ENCODE data around the gene TTLL3. TPM values are rescaled to one million over a fixed set of nuclear protein-coding genes. Genes with fewer than 3 reads are reported as not detected.

Gene TTLL3
- total RNA-seq, 4 donors from 2014 or later = 39.0 to 64.6 (median 56.9) TPM

DNA sequence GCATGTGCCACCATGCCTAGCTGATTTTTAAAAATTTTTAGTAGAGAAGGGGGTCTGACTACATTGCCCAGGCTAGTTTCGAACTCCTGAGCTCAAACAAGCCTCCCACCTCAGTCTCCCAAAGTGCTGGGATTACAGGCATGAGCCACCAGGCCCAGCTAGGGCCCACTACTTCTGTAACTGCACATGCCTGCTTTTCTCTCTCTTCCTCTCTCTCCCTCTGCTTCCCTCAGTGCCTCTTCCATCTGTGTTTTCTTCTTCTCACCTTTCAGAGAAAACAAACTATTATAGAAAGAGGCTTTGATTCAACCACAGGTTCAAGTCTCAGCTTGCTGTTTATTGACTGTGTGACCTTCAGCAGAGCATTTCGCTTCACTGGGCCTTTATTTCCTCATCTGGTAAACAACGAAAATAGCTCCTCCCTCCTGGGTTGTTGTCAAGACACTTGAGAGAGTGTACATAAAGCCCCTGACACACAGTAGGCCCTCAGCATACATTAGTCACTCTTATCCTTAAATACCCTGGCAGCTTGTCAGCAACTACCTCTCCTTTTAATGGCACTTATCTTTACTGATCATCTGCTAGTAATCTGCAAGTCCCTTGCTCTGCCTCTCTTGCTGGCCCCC, 28.0 kb upstream of the TTLL3 start:
- WGBS, 2 donors = 80 to 92% methylated on average over 3 of the region's 3 CpGs

GRCh38 chr3:9782770-9783169, 27.3 kb upstream of the TTLL3 start:
- Histone ChIP-seq H3K4me3 (replicated peaks in 1 of 3) (no peak overlapping the region), H3K27me3 (no peaks in the 10 kb centered on the region), H3K27ac (no peak overlapping the region), H3K4me1 (peaks cover 0 to 44% of the 10 kb centered on the region in 2 donors), H3K36me3 (peaks cover 23 to 36% of the 10 kb centered on the region in 2 donors), H3K9me3 (no peaks in the 10 kb centered on the region)
- 46 to 63% methylated on average over 3 of the region's 3 CpGs for WGBS, 2 donors
- DNase-seq = no peak
- TF ChIP-seq, protein P1, sequence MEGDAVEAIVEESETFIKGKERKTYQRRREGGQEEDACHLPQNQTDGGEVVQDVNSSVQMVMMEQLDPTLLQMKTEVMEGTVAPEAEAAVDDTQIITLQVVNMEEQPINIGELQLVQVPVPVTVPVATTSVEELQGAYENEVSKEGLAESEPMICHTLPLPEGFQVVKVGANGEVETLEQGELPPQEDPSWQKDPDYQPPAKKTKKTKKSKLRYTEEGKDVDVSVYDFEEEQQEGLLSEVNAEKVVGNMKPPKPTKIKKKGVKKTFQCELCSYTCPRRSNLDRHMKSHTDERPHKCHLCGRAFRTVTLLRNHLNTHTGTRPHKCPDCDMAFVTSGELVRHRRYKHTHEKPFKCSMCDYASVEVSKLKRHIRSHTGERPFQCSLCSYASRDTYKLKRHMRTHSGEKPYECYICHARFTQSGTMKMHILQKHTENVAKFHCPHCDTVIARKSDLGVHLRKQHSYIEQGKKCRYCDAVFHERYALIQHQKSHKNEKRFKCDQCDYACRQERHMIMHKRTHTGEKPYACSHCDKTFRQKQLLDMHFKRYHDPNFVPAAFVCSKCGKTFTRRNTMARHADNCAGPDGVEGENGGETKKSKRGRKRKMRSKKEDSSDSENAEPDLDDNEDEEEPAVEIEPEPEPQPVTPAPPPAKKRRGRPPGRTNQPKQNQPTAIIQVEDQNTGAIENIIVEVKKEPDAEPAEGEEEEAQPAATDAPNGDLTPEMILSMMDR (IDR thresholded peaks at IDR 0.05) = no peak
- intact Hi-C loops (cut with DNase I) = no loop called here

More for the DNA sequence above, 28.0 kb upstream of the TTLL3 start:
- no peaks in the 10 kb centered on the region for H3K9me3 ChIP-seq
- peaks cover 0 to 45% of the 10 kb centered on the region in 2 donors for H3K4me1 ChIP-seq
- intact Hi-C loops (cut with DNase I) = no loop called here
- H3K4me3 ChIP-seq (replicated peaks in 1 of 3) = no peak overlapping the region
- TF ChIP-seq POLR2A (IDR thresholded peaks at IDR 0.05) = no peak
- TF ChIP-seq, protein P1 (IDR thresholded peaks at IDR 0.05) = no peak
- H3K27me3 ChIP-seq = no peaks in the 10 kb centered on the region
- no peak for DNase-seq
- H3K27ac ChIP-seq = peak overlapping the region in 2 of 3 donors; percentile 43 to 49
- H3K36me3 ChIP-seq = peaks cover 18 to 36% of the 10 kb centered on the region in 2 donors

GRCh38 chr3:9783954-9784353, 26.1 kb upstream of the TTLL3 start:
- no peak for DNase-seq
- intact Hi-C loops (cut with DNase I) = no loop called here
- peaks cover 24 to 36% of the 10 kb centered on the region in 2 donors for H3K36me3 ChIP-seq
- TF ChIP-seq POLR2A (IDR thresholded peaks at IDR 0.05) = no peak
- TF ChIP-seq, protein P1 (IDR thresholded peaks at IDR 0.05) = no peak
- no peaks in the 10 kb centered on the region for H3K9me3 ChIP-seq
- no peaks in the 10 kb centered on the region for H3K27me3 ChIP-seq
- H3K4me3 ChIP-seq (replicated peaks in 1 of 3) = no peak overlapping the region
- peaks cover 0 to 36% of the 10 kb centered on the region in 2 donors for H3K4me1 ChIP-seq
- 93 to 96% methylated on average over 6 to 12 of the region's 14 CpGs for WGBS, 2 donors
- H3K27ac ChIP-seq = no peak overlapping the region

DNA sequence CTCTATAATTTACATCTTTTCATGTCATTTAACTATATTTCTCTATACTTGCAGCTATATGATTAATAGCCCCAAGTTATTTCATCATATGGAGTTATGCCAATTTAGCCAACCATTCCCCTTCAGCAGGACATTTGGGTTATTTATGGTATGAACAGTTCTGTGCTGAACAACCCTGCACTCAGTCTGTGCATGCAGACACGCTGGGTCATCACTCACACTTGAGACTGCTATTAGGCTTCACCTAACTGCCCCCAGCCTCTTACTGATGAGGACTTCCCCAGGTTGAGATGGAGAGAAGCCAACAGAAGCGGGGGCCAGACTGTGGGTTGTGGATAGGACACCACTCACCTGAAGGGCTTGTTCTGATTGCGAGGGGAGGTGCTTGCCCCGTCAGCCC, 25.1 kb upstream of the TTLL3 start:
- no peak for DNase-seq
- Histone ChIP-seq H3K4me3 (replicated peaks in 1 of 3) (no peak overlapping the region), H3K27ac (no peak overlapping the region), H3K4me1 (peaks cover 0 to 26% of the 10 kb centered on the region in 2 donors), H3K9me3 (no peaks in the 10 kb centered on the region), H3K36me3 (peaks cover 34 to 44% of the 10 kb centered on the region in 2 donors), H3K27me3 (no peaks in the 10 kb centered on the region)
- intact Hi-C loops (cut with DNase I) = no loop called here
- TF ChIP-seq, protein P1 (IDR thresholded peaks at IDR 0.05) = no peak
- no peak for TF ChIP-seq POLR2A (IDR thresholded peaks at IDR 0.05)
- 86 to 96% methylated on average over 4 of the region's 4 CpGs for WGBS, 2 donors

DNA sequence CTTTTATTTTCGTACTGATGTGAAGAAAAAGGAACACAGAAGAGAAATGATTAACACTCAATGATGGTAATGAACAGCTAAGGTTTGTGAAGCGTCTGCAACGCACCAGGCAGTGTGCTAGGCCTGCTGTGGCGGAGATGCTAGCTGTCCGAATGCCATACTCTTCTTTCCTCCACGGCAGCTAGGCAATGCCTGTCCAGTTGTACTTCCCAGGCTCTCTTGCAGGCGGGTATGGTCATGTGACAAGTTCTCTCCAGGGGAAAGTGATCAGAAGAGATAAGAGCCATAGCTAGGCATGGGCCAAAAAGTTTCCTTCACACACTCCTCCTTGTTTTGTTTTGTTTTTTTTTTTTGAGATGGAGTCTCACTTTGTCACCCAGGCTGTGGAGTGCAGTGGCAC, 24.5 kb upstream of the TTLL3 start:
- TF ChIP-seq POLR2A (IDR thresholded peaks at IDR 0.05) = no peak
- TF ChIP-seq, protein P1 (IDR thresholded peaks at IDR 0.05) = no peak
- peaks cover 34 to 44% of the 10 kb centered on the region in 2 donors for H3K36me3 ChIP-seq
- no peaks in the 10 kb centered on the region for H3K27me3 ChIP-seq
- WGBS, 2 donors = 82 to 87% methylated on average over 7 of the region's 7 CpGs
- no peak overlapping the region for H3K4me3 ChIP-seq (replicated peaks in 1 of 3)
- no peak for DNase-seq
- H3K4me1 ChIP-seq = peaks cover 0 to 20% of the 10 kb centered on the region in 2 donors
- no peak overlapping the region for H3K27ac ChIP-seq
- H3K9me3 ChIP-seq = no peaks in the 10 kb centered on the region
- intact Hi-C loops (cut with DNase I) = no loop called here
